SK-MEL-5 (cell line): ENCODE data around the gene RELA. TPM values are rescaled to one million over a fixed set of nuclear protein-coding genes. Genes with fewer than 3 reads are reported as not detected.
"Not testable (repeated sequence)": the region's sequence is repeated elsewhere in the genome, so short reads cannot be mapped to it uniquely, and the experiment has no call there.

Experiments used
- DNase-seq: peaks from one replicate; pipeline ENCODE4 v3.0.0-alpha.2; 2016; ENCODE audit warnings: low read depth, low spot score
- in situ Hi-C: cut with HindIII; loops from 2 replicates; pipeline ENCODE4 v1.10.0; 2016; ENCODE audit warnings: low sequenced_read_pairs, high pct_unique_total_duplicates, low pct_unique_long_range_greater_than_20kb
- polyA plus RNA-seq, 2 experiments: library from polyadenylated mRNA; depleted of rRNA; stranded (reverse); fragments of >200 nt; gene quantifications; 2 replicates each; pipeline ENCODE4 v1.2.3, GENCODE V29; 2015
- total RNA-seq: library from RNA; depleted of rRNA; stranded (reverse); fragments of >200 nt; shearing (Covaris generic); gene quantifications from 2 replicates; pipeline ENCODE4 v1.2.3, GENCODE V29; 2014; rRNA removed

The RELA gene
- 16.6 and 26.1 TPM in 2 replicates for total RNA-seq
- 64.2 and 75.7 TPM in 2 replicates for polyA plus RNA-seq (2015; cell fraction: cytosol; rRNA removed)
- 75.0 and 119 TPM in 2 replicates for polyA plus RNA-seq (2015; cell fraction: nucleus; rRNA removed)

DNA sequence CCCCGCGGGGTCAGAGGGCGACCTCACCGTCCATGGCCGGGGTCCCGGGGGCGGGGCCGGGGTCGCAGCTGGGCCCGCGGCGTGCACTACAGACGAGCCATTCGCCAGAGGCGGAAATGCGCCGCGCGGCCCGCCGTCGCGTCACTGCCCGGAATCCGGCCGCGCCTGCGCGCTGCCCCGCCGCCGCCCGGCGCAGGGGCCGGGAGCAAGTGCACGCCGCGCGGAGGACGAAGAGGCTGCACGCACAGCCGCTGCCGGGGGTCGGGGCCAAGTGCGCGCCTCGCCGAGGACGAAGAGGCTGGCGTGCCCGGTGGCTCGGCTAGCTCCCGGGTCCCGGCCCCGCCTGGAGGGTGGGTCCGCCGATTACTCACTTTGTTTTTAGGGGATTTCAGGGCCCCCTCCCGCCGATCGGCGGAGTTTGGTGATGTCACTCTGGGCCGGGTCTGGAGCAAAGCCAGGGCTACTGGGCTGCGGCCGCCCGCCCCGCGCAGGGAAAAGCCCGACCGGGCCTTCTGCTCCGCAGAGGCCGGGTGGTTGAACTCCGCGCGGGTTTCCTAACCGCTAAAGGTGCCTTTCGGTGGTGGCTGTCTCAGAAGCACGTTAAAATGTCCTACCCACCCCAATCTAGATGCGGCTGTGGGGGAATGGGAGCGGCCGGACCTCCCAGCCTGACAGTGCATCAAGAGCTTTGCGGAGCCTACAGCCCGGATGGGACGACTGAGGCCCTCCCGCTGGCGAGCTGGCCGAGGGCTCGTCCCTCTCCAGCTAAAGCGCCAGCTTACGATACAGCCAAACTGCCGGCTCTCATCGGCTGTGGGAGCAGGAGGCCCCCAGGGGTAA lies at the start of gene RELA:
Gene RELA (minus strand): TSS at position 118 of the 840 bp plus-strand sequence. CDS start 84 bp downstream, at position 34.
- in situ Hi-C loops = no loop called here
- peak; percentile 78 for DNase-seq

DNA sequence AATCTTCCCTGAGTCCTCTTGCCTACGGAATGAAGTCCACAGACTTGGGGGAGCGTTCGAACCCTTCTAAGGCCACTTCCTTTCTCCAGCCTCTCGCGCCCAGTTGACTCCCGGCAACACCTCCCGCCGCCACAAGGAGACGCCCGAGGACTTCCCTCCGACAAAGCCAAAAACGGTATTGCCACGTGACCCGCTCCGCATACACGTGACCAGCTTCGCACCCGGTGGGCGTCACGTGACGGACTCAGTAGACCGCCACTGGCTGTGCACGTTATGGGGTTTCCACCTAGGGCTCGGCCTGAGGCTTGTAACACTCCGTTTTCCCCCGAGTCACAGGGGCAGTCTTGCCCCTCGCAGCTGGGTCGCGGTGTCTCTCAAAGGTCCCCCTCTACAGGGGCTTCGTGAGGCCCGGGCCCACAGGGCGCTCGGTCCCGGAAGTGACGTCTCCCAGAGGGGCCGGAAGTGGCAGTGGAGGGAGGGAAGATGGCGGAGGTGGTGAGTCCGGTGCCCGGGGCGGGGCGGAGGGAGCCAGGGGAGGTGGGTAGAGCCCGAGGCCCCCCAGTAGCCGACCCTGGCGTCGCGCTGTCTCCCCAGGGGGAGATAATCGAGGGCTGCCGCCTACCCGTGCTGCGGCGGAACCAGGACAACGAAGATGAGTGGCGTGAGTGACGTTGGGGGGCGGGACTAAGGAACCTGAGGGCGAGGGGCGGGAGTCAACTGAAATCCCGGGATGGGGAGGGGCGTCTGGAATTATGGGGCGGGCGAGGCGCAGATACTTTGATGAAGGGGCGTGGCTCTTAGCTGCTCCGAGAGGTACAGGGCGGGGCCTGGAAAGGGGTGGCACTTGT lies 49.3 kb upstream of the RELA start, which contains the start of gene KAT5:
Gene KAT5 (plus strand): TSS at position 468 of the 848 bp plus-strand sequence. CDS start 16 bp downstream, at position 484.
- in situ Hi-C loops = no loop called here
- DNase-seq = peak; percentile 97

DNA sequence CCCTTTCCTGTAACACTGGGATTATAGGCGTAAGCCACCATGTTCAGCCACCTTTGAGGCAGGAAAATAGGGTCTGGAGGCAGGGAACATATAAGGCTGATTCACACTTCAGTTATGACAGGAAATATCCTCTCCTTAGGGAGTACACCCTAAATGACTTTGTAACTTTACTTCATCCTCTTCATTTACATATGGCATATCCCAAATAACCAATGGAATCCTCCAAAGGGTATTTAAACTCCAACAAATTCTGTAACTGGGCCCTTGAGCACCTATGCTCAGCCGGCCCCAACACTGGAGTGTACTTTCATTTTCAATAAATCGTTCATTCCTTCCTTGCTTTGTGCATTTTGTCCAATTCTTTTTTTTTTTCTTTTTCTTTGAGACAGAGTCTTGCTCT lies 47.7 kb upstream of the RELA start:
- no peak for DNase-seq
- in situ Hi-C loops = no loop called here

DNA sequence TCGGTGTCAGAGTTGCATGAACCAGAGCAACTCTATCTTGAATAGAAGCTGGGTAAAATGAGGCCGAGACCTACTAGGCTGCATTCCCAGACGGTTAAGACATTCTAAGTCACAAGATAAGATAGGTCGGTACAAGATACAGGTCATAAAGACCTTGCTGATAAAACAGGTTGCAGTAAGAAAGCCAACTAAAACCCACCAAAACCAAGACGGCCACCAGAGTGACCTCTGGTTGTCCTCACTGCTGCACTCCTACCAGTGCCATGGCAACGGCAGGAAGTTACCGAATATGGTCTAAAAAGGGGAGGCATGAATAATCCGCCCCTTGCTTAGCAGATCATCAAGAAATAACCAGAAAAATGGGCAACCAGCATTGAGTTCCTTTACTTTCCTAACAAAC lies 46.9 kb upstream of the RELA start:
- DNase-seq = no peak
- in situ Hi-C loops = no loop called here

GRCh38 chr11:65708451-65708850 lies 45.7 kb upstream of the RELA start:
- DNase-seq = no peak
- in situ Hi-C loops = no loop called here

DNA sequence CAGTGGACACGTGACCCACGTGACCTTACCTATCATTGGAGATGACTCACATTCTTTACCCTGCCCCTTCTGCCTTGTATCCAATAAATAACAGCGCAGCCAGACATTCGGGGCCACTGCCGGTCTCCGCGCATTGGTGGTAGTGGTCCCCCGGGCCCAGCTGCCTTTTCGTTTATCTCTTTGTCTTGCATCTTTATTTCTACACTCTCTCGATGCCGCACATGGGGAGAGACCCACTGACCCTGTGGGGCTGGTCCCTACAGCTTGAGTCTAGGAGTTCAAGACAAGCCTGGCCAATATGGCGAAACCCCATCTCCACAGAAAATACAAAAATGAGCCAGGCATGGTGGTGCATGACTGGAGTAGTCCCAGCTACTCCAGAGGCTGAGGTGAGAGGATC lies 44.3 kb upstream of the RELA start:
- in situ Hi-C loops = not testable (repeated sequence)

GRCh38 chr11:65706303-65706763 lies 43.6 kb upstream of the RELA start:
- peak; percentile 55 for DNase-seq
- in situ Hi-C loops = not testable (repeated sequence)

More for the DNA sequence above, 44.3 kb upstream of the RELA start:
- DNase-seq = not testable (repeated sequence)

GRCh38 chr11:65703846-65704245 lies 41.1 kb upstream of the RELA start:
- in situ Hi-C loops = no loop called here
- DNase-seq = no peak

GRCh38 chr11:65701686-65702085 lies 39.0 kb upstream of the RELA start:
- DNase-seq = no peak
- in situ Hi-C loops = no loop called here

GRCh38 chr11:65700399-65700798 lies 37.7 kb upstream of the RELA start:
- DNase-seq = no peak
- in situ Hi-C loops = no loop called here

- no peak for DNase-seq
- in situ Hi-C loops = no loop called here
Measured at GRCh38 chr11:65699306-65699705, 36.6 kb upstream of the RELA start.

DNA sequence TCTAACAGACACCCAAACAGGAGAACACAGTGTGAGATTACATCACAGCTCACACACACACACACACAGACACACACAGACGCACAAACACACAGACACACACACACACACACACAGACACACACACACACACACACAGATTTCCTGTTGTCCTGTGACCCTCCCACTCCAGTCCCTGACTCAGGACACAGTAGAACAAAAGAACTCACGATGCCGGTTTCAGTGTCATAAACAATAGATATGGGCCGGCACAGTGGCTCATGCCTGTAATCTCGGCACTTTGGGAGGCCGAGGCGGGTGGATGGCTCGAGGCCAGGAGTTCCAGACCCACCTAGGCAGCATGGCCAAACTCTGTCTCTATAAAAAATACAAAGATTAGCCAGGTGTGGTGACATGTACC lies 35.5 kb upstream of the RELA start:
- in situ Hi-C loops = no loop called here
- no peak for DNase-seq

- in situ Hi-C loops = no loop called here
- DNase-seq = peak; percentile 55
Measured at GRCh38 chr11:65696802-65697552, 34.3 kb upstream of the RELA start.

DNA sequence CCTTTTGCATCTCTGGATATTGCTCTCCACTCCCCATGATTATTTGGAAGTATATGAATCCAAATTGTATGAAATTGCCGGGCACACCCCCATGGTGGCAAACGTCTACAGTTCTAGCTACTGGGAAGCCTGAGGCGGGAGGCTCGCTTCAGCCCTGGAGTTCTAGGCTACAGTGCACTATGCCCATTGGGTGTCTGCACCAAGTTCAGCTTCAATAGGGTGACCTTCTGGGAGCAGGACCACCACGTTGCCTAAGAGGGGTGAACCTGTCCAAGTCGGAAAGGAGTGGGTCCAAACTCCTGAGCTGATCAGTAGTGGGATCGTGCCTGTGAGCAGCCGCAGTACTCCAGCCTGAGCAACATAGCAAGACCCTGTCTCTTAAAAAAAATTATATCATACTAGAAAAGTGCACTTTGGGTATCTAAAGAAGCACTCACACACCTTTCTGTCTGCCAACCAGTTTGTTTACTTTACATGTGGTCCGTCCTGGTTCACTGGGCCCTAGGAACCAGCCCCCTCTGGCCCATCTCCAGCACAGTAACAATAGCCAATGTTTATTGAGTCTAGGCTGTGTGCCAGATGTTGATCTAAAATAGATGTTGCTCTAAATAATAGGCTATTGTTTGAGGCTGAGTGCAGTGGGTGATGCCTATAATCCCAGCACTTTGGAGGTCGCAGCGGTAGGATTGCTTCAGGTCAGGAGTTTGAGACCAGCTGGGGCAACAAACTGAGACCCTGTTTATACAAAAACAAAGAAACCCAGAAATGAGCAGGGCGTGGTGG lies 32.9 kb upstream of the RELA start:
- in situ Hi-C loops = no loop called here
- peak; percentile 73 for DNase-seq

DNA sequence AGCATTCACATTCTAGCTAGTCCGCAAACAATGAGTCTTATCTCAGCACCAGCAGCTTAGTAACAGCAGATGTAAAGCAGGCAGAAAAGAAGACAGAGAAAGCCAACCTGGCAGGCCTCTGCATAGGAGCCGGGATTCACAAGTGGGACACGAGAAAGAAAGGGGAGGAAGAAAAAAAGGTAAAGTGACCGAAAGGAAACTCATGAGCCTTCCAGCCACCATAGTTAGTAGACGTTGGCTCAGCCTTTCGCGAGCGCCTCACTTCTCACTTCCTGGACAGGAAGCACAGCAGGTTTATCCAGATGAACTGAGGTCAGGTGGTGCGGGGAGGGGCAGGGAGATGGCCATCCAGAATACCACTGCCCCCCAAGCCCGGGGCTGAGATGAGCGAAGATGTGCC lies 29.7 kb upstream of the RELA start:
- in situ Hi-C loops = no loop called here

DNA sequence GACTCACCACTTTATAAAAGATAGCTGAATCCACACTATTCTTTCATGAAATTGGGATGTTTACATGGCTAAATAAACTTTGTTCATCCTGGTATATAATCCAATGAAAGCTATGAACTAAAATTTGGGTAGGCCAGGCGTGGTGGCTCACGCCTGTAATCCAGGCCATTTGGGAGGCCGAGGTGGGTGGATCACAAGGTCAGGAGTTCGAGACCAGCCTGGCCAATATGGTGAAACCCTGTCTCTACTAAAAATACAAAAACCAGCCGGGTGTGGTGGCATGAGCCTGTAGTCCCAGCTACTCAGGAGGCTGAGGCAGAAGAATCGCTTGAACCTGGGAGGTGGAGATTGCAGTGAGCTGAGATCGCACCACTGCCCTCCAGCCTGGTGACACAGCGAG lies 29.1 kb upstream of the RELA start:
- DNase-seq, in situ Hi-C loops: not testable (repeated sequence)

More for the DNA sequence above, 29.7 kb upstream of the RELA start:
- DNase-seq = no peak

GRCh38 chr11:65685981-65686380 lies 23.3 kb upstream of the RELA start:
- no peak for DNase-seq
- in situ Hi-C loops = no loop called here
